Neural cell (in vitro differentiated cells): ENCODE results near the gene ZC3H12A. TPM values are rescaled to one million over a fixed set of nuclear protein-coding genes. Genes with fewer than 3 reads are reported as not detected.

Source experiments
- H2AFZ ChIP-seq: fragments of 200-600, 300-800 bp; sonication (generic), shearing (Covaris generic); 2 replicates; pipeline ENCODE4 v1.6.0; 2014; ENCODE audit warnings: low read depth, mild to moderate bottlenecking, antibody characterized with exemption, low read length, moderate library complexity
- H3F3A ChIP-seq: fragments of 200-600 bp; shearing (Covaris generic); 2 replicates; pipeline ENCODE4 v1.6.1; 2016; ENCODE audit warnings: mild to moderate bottlenecking, moderate library complexity, mixed read lengths, antibody characterized with exemption, low read length; ENCODE audit not compliant: insufficient read depth, poor library complexity, severe bottlenecking
- H3K27ac ChIP-seq: fragments of 200-600, 300-800 bp; sonication (generic), shearing (Covaris generic); 2 replicates; pipeline ENCODE4 v1.5.1; 2014; ENCODE audit warnings: mild to moderate bottlenecking, low read length, moderate library complexity
- H3K27me3 ChIP-seq: fragments of 300-800, 200-600 bp; sonication (generic), shearing (Covaris generic); 2 replicates; pipeline ENCODE4 v1.6.0; 2014; ENCODE audit warnings: mild to moderate bottlenecking, low read depth, low read length, moderate library complexity; ENCODE audit not compliant: insufficient read depth
- H3K36me3 ChIP-seq: fragments of 300-800, 200-600 bp; sonication (generic), shearing (Covaris generic); 2 replicates; pipeline ENCODE4 v1.5.1; 2014; ENCODE audit warnings: mild to moderate bottlenecking, antibody characterized with exemption, low read length, moderate library complexity; ENCODE audit not compliant: insufficient read depth
- H3K4me2 ChIP-seq: fragments of 300-800, 200-600 bp; sonication (generic), shearing (Covaris generic); 2 replicates; pipeline ENCODE4 v1.6.0; 2014; ENCODE audit warnings: mild to moderate bottlenecking, low read length
- H3K4me3 ChIP-seq: fragments of 300-800, 200-600 bp; sonication (generic), shearing (Covaris generic); 2 replicates; pipeline ENCODE4 v1.5.1; 2014; ENCODE audit warnings: mild to moderate bottlenecking, low read length, moderate library complexity
- H3K79me2 ChIP-seq: fragments of 200-600 bp; shearing (Covaris generic); replicated peaks from 2 replicates; pipeline ENCODE4 v1.6.0; 2014; ENCODE audit warnings: mild to moderate bottlenecking, low read length, moderate library complexity; ENCODE audit not compliant: insufficient read depth
- H3K9ac ChIP-seq: fragments of 300-800, 200-600 bp; sonication (generic), shearing (Covaris generic); 2 replicates; pipeline ENCODE4 v1.6.1; 2016; ENCODE audit warnings: mild to moderate bottlenecking, low read length, mixed read lengths
- H3K9me2 ChIP-seq: fragments of 200-600 bp; shearing (Covaris generic); 2 replicates; pipeline ENCODE4 v1.6.1; 2016; ENCODE audit warnings: mild to moderate bottlenecking, low read length, mixed read lengths; ENCODE audit not compliant: insufficient read depth
- H3K9me3 ChIP-seq: fragments of 200-600, 300-800 bp; sonication (generic), shearing (Covaris generic); 2 replicates; pipeline ENCODE4 v1.6.1; 2016; ENCODE audit warnings: mild to moderate bottlenecking, mixed run types, low read length, moderate library complexity, mixed read lengths
- H4K20me1 ChIP-seq: fragments of 200-600 bp; shearing (Covaris generic); 2 replicates; pipeline ENCODE4 v1.6.1; 2016; ENCODE audit warnings: mild to moderate bottlenecking, mixed run types; ENCODE audit not compliant: insufficient read depth
- EP300 ChIP-seq: fragments of 450-650 bp; conservative IDR thresholded peaks from 2 replicates; pipeline ENCODE4 v1.6.1; 2014; ENCODE audit warnings: antibody characterized with exemption, mild to moderate bottlenecking, moderate library complexity; ENCODE audit not compliant: poor library complexity, severe bottlenecking
- EZH2 ChIP-seq: fragments of 200-600, 300-800 bp; shearing (Covaris generic), sonication (generic); IDR thresholded peaks from 2 replicates; pipeline ENCODE4 v1.6.1; 2014; ENCODE audit warnings: antibody characterized with exemption, low read length, borderline replicate concordance, mild to moderate bottlenecking; ENCODE audit not compliant: insufficient read depth, poor library complexity, severe bottlenecking
- MXI1 ChIP-seq: fragments of 450-650 bp; conservative IDR thresholded peaks from 2 replicates; pipeline ENCODE4 v1.6.1; 2014; ENCODE audit warnings: antibody characterized with exemption, mild to moderate bottlenecking; ENCODE audit not compliant: poor library complexity, severe bottlenecking
- POLR2AphosphoS5 ChIP-seq: IDR thresholded peaks from 2 replicates; pipeline ENCODE4 v1.6.1; 2012
- RAD21 ChIP-seq: fragments of 450-650 bp; conservative IDR thresholded peaks from 2 replicates; pipeline ENCODE4 v1.6.1; 2014; ENCODE audit warnings: antibody characterized with exemption, mild to moderate bottlenecking, moderate library complexity
- SMC3 ChIP-seq: fragments of 450-650 bp; conservative IDR thresholded peaks from 2 replicates; pipeline ENCODE4 v1.6.1; 2014; ENCODE audit warnings: antibody characterized with exemption, mild to moderate bottlenecking, moderate library complexity; ENCODE audit not compliant: poor library complexity
- TAF1 ChIP-seq: IDR thresholded peaks from 2 replicates; pipeline ENCODE4 v1.6.1; 2012; ENCODE audit warnings: low read depth
- polyA plus RNA-seq: library from polyadenylated mRNA; depleted of rRNA; stranded (reverse); fragments of >200 nt; gene quantifications from 2 replicates; pipeline ENCODE4 v1.2.3, GENCODE V29; 2014
- TF ChIP-seq, protein P1 (sequence below): fragments of 450-650 bp; IDR thresholded peaks from 2 replicates; pipeline ENCODE4 v1.5.1; 2014; ENCODE audit warnings: antibody characterized with exemption, mild to moderate bottlenecking, moderate library complexity; ENCODE audit not compliant: poor library complexity, severe bottlenecking
- TF ChIP-seq, protein P2 (sequence below): IDR thresholded peaks from 2 replicates; pipeline ENCODE4 v1.6.1; 2012; ENCODE audit warnings: borderline replicate concordance

The ZC3H12A gene
- polyA plus RNA-seq, 1 donor from 2014 or later, result not detected

DNA sequence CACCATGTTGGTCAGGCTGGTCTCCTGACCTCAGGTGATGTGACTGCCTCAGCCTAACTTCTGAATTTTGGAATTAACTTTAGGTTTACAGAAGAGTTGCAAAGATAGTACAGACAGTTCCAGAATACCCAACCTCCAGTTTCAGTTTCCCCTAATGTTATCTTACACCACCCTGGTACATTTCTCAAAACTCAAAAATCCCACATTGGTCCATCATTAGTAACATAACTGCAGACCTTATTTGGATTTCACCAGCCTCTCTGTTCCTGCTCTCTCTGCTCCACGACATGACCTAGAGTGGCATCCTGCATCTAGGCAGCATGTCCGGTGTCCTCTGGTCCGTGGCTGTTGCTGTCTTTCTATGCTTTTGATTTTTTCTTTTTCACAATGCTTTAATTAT is 5.0 kb upstream of the ZC3H12A start:
- no peak overlapping the region for H3K4me3 ChIP-seq
- H3K27me3 ChIP-seq, result peaks cover 6% of the 10 kb centered on the region
- H2AFZ ChIP-seq, result no peak overlapping the region
- H4K20me1 ChIP-seq, result no peaks in the 10 kb centered on the region
- no peaks in the 10 kb centered on the region for H3K79me2 ChIP-seq
- H3K9me2 ChIP-seq, result no peaks in the 10 kb centered on the region
- H3K9me3 ChIP-seq, result no peaks in the 10 kb centered on the region
- TF ChIP-seq, protein P1, sequence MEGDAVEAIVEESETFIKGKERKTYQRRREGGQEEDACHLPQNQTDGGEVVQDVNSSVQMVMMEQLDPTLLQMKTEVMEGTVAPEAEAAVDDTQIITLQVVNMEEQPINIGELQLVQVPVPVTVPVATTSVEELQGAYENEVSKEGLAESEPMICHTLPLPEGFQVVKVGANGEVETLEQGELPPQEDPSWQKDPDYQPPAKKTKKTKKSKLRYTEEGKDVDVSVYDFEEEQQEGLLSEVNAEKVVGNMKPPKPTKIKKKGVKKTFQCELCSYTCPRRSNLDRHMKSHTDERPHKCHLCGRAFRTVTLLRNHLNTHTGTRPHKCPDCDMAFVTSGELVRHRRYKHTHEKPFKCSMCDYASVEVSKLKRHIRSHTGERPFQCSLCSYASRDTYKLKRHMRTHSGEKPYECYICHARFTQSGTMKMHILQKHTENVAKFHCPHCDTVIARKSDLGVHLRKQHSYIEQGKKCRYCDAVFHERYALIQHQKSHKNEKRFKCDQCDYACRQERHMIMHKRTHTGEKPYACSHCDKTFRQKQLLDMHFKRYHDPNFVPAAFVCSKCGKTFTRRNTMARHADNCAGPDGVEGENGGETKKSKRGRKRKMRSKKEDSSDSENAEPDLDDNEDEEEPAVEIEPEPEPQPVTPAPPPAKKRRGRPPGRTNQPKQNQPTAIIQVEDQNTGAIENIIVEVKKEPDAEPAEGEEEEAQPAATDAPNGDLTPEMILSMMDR, result no peak
- TF ChIP-seq TAF1 (no peak), SMC3 (no peak), EP300 (no peak), RAD21 (no peak), EZH2 (no peak)
- TF ChIP-seq, protein P2, sequence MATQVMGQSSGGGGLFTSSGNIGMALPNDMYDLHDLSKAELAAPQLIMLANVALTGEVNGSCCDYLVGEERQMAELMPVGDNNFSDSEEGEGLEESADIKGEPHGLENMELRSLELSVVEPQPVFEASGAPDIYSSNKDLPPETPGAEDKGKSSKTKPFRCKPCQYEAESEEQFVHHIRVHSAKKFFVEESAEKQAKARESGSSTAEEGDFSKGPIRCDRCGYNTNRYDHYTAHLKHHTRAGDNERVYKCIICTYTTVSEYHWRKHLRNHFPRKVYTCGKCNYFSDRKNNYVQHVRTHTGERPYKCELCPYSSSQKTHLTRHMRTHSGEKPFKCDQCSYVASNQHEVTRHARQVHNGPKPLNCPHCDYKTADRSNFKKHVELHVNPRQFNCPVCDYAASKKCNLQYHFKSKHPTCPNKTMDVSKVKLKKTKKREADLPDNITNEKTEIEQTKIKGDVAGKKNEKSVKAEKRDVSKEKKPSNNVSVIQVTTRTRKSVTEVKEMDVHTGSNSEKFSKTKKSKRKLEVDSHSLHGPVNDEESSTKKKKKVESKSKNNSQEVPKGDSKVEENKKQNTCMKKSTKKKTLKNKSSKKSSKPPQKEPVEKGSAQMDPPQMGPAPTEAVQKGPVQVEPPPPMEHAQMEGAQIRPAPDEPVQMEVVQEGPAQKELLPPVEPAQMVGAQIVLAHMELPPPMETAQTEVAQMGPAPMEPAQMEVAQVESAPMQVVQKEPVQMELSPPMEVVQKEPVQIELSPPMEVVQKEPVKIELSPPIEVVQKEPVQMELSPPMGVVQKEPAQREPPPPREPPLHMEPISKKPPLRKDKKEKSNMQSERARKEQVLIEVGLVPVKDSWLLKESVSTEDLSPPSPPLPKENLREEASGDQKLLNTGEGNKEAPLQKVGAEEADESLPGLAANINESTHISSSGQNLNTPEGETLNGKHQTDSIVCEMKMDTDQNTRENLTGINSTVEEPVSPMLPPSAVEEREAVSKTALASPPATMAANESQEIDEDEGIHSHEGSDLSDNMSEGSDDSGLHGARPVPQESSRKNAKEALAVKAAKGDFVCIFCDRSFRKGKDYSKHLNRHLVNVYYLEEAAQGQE, result no peak
- no peaks in the 10 kb centered on the region for H3K36me3 ChIP-seq
- H3K4me2 ChIP-seq, result no peak overlapping the region
- no peak overlapping the region for H3K27ac ChIP-seq
- H3F3A ChIP-seq, result no peaks in the 10 kb centered on the region
- H3K9ac ChIP-seq, result no peak overlapping the region

DNA sequence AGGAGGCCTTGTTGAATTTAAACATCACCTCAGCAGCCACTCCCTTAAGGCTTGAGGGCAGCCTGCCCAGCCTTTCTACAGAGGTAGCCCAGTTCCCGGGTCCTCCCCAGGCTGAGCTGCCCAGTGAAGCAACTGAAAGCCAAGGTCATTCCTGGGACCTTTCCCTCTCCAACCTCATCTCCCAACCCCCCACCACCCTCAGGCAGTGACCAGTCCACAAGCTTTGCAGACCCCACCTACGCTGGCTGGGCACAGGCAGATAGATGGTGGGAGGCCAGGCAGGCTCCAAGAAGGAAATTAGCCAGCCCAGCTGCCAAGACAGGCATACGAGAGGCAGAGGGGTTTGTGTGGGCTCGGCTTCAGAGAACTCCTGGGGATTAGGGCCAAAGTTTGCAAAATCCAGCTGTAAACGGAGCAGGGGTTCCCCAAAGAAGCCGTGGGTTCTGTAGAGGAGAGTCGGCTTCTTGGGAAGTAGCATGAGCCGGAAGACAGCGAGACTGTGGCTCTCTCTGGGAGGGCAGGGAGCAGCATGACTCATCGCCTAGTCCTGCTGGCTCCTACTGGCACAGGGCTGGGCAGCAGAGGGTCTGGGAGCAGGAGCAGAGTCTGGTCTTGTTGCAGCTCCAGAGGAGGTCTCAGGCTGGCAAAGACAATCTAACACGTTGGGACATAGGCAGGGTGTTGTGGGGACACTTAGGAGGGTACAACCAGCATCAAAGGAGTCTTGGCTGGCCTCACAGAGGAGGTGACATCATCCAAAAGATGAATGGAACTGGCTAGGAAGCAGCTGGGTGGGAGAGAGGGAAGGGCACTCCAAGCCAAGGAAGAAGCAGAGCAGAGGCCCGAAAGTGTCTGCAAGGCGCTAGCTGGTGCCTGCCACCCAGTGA is 2.8 kb upstream of the ZC3H12A start:
- Histone ChIP-seq H3K9me2 (no peaks in the 10 kb centered on the region), H4K20me1 (no peaks in the 10 kb centered on the region), H3F3A (no peaks in the 10 kb centered on the region), H3K9ac (no peak overlapping the region), H3K36me3 (no peaks in the 10 kb centered on the region), H3K4me2 (peak overlapping the region; percentile 7), H3K79me2 (no peaks in the 10 kb centered on the region), H3K27me3 (peaks cover 6% of the 10 kb centered on the region), H3K27ac (no peak overlapping the region), H2AFZ (no peak overlapping the region), H3K9me3 (no peaks in the 10 kb centered on the region), H3K4me3 (peak overlapping the region; percentile 25)
- TF ChIP-seq POLR2AphosphoS5 (no peak), MXI1 (no peak), TAF1 (no peak), EZH2 (no peak), SMC3 (no peak), EP300 (no peak), RAD21 (no peak)
- TF ChIP-seq, protein P1, result no peak
- TF ChIP-seq, protein P2, result no peak
